NCI-H1417 treated with DMSO at 0.1 percent for 48 hours (cell line): ENCODE measurements around the gene ELOF1.
"Not testable (repeated sequence)": the region's sequence is repeated elsewhere in the genome, so short reads cannot be mapped to it uniquely, and the experiment has no call there.

Source experiments
- DNase-seq: peaks from one replicate; lab custom pipeline; 2025; lab: John Stamatoyannopoulos, UW

The ELOF1 gene

GRCh38 chr19:11558881-11559828 is at the start of gene ELOF1:
Gene ELOF1 (minus strand): TSS chr19:11559230. CDS start chr19:11554347, 4,883 bp downstream.
- DNase-seq = peak; percentile 88

GRCh38 chr19:11606484-11606883 is 47.5 kb upstream of the ELOF1 start:
- no peak for DNase-seq

- not testable (repeated sequence) for DNase-seq
These were observed 40.7 kb upstream of the ELOF1 start for GRCh38 chr19:11599704-11600103.

GRCh38 chr19:11598746-11599145 is 39.7 kb upstream of the ELOF1 start:
- no peak for DNase-seq

GRCh38 chr19:11598103-11598483 is 39.1 kb upstream of the ELOF1 start:
- DNase-seq = no peak

GRCh38 chr19:11597202-11598102 is 38.4 kb upstream of the ELOF1 start, which contains the start of gene ZNF627:
Gene ZNF627 (plus strand): TSS chr19:11597483. CDS start chr19:11597628, 145 bp downstream.
- peak; percentile 95 for DNase-seq

GRCh38 chr19:11596156-11596555 is 37.1 kb upstream of the ELOF1 start:
- DNase-seq = no peak

GRCh38 chr19:11594084-11594483 is 35.1 kb upstream of the ELOF1 start:
- DNase-seq = no peak

GRCh38 chr19:11587975-11588631 is 29.1 kb upstream of the ELOF1 start:
- no peak for DNase-seq

- peak; percentile 52 for DNase-seq
These were observed 28.4 kb upstream of the ELOF1 start for GRCh38 chr19:11587302-11587974.

GRCh38 chr19:11586331-11586730 is 27.3 kb upstream of the ELOF1 start:
- no peak for DNase-seq

GRCh38 chr19:11581740-11582139 is 22.7 kb upstream of the ELOF1 start:
- no peak for DNase-seq

- no peak for DNase-seq
These were observed 21.1 kb upstream of the ELOF1 start for GRCh38 chr19:11580116-11580515.

- no peak for DNase-seq
These were observed 19.5 kb upstream of the ELOF1 start for GRCh38 chr19:11578258-11579142.

- no peak for DNase-seq
These were observed 18.6 kb upstream of the ELOF1 start, which contains the start of gene ACP5 for GRCh38 chr19:11577451-11578257. Gene ACP5 (minus strand): TSS chr19:11577645. CDS start chr19:11577317, 328 bp downstream.

GRCh38 chr19:11576227-11576626 is 17.2 kb upstream of the ELOF1 start:
- DNase-seq = no peak

GRCh38 chr19:11574689-11575088 is 15.7 kb upstream of the ELOF1 start:
- no peak for DNase-seq

- not testable (repeated sequence) for DNase-seq
These were observed 14.7 kb upstream of the ELOF1 start for GRCh38 chr19:11573763-11574162.

- DNase-seq = not testable (repeated sequence)
These were observed 14.3 kb upstream of the ELOF1 start for GRCh38 chr19:11573354-11573753.
